OCI-LY3 (cell line): ENCODE results near the gene HSD3B7.

Experiments used
- EZH2phosphoT487 ChIP-seq: fragments of 200-600 bp; shearing (Covaris generic); IDR thresholded peaks from 2 replicates; pipeline ENCODE4 v1.6.1; 2018; ENCODE audit warnings: antibody characterized with exemption, mixed run types, low read depth
- TF ChIP-seq, protein P1 (sequence below): fragments of 200-600, 300-600 bp; sonication (generic); IDR thresholded peaks from 2 replicates; pipeline ENCODE4 v1.5.1; 2014; ENCODE audit warnings: antibody characterized with exemption, low read length, low read depth

DNA sequence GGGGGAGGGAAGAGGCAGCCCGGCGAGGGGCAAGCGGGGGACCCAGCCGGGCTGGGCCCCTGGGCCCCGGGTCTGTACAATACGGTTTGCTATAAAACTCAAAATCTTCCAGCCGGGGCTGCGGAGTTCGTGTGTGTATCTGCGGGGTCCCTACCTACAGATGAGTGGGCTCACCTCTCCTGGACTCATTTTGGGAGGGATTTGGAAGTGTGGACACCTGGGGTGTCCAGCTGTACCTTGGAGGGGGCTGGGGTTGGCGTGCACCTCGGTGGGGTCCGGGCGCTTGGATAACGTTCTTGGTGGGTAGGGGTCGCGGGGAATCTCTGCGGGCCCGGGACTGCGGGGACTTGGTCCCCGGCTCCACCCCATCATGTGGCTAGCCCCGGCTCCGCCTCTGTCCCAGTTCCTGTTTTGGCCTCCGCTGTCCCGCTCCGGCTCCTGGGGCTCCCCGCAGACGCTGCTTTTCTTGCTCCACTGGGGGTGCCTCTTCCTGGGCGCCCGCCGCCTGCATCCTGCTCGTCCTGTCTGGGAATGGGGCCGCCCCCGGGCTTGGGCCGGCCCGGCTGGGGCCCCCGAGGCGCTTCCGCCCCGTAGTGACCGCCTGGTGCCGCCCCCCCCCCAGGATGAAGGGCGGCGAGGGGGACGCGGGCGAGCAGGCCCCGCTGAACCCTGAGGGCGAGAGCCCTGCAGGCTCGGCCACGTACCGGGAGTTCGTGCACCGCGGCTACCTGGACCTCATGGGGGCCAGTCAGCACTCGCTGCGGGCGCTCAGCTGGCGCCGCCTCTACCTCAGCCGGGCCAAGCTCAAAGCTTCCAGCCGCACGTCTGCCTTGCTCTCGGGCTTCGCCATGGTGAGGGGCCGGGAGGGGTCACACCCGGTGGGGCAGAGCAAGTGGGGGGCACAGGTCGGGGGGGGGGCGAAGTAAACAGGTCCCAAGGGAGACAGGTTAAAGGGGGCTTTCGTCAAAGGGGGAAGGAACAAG, 36.0 kb upstream of the HSD3B7 start, which contains the start of gene ORAI3:
- TF ChIP-seq, protein P1, sequence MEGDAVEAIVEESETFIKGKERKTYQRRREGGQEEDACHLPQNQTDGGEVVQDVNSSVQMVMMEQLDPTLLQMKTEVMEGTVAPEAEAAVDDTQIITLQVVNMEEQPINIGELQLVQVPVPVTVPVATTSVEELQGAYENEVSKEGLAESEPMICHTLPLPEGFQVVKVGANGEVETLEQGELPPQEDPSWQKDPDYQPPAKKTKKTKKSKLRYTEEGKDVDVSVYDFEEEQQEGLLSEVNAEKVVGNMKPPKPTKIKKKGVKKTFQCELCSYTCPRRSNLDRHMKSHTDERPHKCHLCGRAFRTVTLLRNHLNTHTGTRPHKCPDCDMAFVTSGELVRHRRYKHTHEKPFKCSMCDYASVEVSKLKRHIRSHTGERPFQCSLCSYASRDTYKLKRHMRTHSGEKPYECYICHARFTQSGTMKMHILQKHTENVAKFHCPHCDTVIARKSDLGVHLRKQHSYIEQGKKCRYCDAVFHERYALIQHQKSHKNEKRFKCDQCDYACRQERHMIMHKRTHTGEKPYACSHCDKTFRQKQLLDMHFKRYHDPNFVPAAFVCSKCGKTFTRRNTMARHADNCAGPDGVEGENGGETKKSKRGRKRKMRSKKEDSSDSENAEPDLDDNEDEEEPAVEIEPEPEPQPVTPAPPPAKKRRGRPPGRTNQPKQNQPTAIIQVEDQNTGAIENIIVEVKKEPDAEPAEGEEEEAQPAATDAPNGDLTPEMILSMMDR, result no peak
- TF ChIP-seq EZH2phosphoT487, result no peak
